Fibroblast of skin of right quadriceps (primary cell): ENCODE data around the gene TMEM259.

Experiments used
- DNase-seq: peaks from one replicate; pipeline ENCODE4 v3.0.0-alpha.2; 2013

Gene TMEM259

GRCh38 chr19:1055028-1055425 is 34.1 kb upstream of the TMEM259 start:
- no peak for DNase-seq

- DNase-seq = no peak
Measured at GRCh38 chr19:1054102-1055027, 33.4 kb upstream of the TMEM259 start.

- no peak for DNase-seq
Measured at GRCh38 chr19:1053176-1054101, 32.5 kb upstream of the TMEM259 start.

GRCh38 chr19:1052349-1052975 is 31.5 kb upstream of the TMEM259 start:
- DNase-seq = no peak

GRCh38 chr19:1051791-1052190 is 30.9 kb upstream of the TMEM259 start:
- DNase-seq = no peak

GRCh38 chr19:1050989-1051788 is 30.3 kb upstream of the TMEM259 start:
- no peak for DNase-seq

- DNase-seq = no peak
Measured at GRCh38 chr19:1049800-1050199, 28.9 kb upstream of the TMEM259 start.

- DNase-seq = no peak
Measured at GRCh38 chr19:1049106-1049505, 28.2 kb upstream of the TMEM259 start.

- no peak for DNase-seq
Measured at GRCh38 chr19:1047696-1048147, 26.8 kb upstream of the TMEM259 start.

GRCh38 chr19:1046836-1047695 is 26.1 kb upstream of the TMEM259 start:
- DNase-seq = no peak

- no peak for DNase-seq
Measured at GRCh38 chr19:1046117-1046626, 25.2 kb upstream of the TMEM259 start.

GRCh38 chr19:1045247-1045603 is 24.3 kb upstream of the TMEM259 start:
- no peak for DNase-seq

- DNase-seq = no peak
Measured at GRCh38 chr19:1042689-1043511, 22.0 kb upstream of the TMEM259 start.

- DNase-seq = no peak
Measured at GRCh38 chr19:1041835-1042685, 21.1 kb upstream of the TMEM259 start.

- no peak for DNase-seq
Measured at GRCh38 chr19:1041272-1041834, 20.4 kb upstream of the TMEM259 start.

GRCh38 chr19:1040476-1041271 is 19.8 kb upstream of the TMEM259 start:
- DNase-seq = peak; percentile 95

- peak; percentile 98 for DNase-seq
Measured at GRCh38 chr19:1039646-1040475, 18.9 kb upstream of the TMEM259 start, which contains the start of gene ABCA7. TSS of gene ABCA7 (plus strand) at chr19:1040107. CDS start at chr19:1041362, 1,255 bp downstream.
